Endothelial cell of umbilical vein (primary cell): ENCODE measurements around the gene SLC44A1. TPM values are rescaled to one million over a fixed set of nuclear protein-coding genes. Genes with fewer than 3 reads are reported as not detected.

Experiments used
- BruUV-seq: library from RNA; stranded (reverse); fragments of 400-500 nt; replicated peaks from 2 replicates; lab custom pipeline; 2021; lab: Mats Ljungman, UMichigan
- CTCF ChIA-PET: fragments of 300-600, 350-600 bp; sonication (Branson Sonifier 250); formaldehyde crosslinking; loops from one replicate; lab custom pipeline; 2021; ENCODE audit warnings: antibody characterized with exemption, inconsistent platforms; lab: Charles Lee
- POLR2A ChIA-PET: fragments of 300-600, 350-600 bp; sonication (Branson Sonifier 250); formaldehyde crosslinking; loops from one replicate; lab custom pipeline; 2021; ENCODE audit warnings: antibody characterized with exemption, inconsistent platforms; lab: Charles Lee
- DNase-seq: peaks from one replicate; pipeline ENCODE4 v3.0.0-alpha.2; 2011; ENCODE audit warnings: low read depth, low spot score
- FAIRE-seq: peaks from 2 replicates; lab custom pipeline; 2011; peaks lifted over from hg19 to GRCh38; lab: Jason Lieb, UNC
- H2AFZ ChIP-seq: 2 replicates; pipeline ENCODE4 v1.6.0; 2012; ENCODE audit warnings: low read depth, low read length, control low read depth, inconsistent platforms
- H3K27ac ChIP-seq: 2 replicates; pipeline ENCODE4 v1.5.1; 2011; ENCODE audit warnings: low read depth, mild to moderate bottlenecking, control low read depth, low read length, moderate library complexity; ENCODE audit not compliant: insufficient read depth
- H3K27me3 ChIP-seq, 2 experiments: 2 replicates each; pipeline versions ENCODE4 v1.6.0 to v1.6.1; 2011; ENCODE audit warnings: low read length in 2 of 2, mixed read lengths in 1 of 2; ENCODE audit not compliant: control insufficient read depth in 2 of 2, insufficient read depth in 2 of 2
- H3K36me3 ChIP-seq, 2 experiments: 2 replicates in 1 of 2; 3 replicates in 1 of 2; pipeline ENCODE4 v1.5.1; 2011; ENCODE audit warnings: low read length in 2 of 2, mild to moderate bottlenecking in 1 of 2, moderate library complexity in 1 of 2; ENCODE audit not compliant: control insufficient read depth in 2 of 2, insufficient read depth in 2 of 2; ENCODE audit errors: extremely low read depth in 1 of 2
- H3K4me1 ChIP-seq: 3 replicates; pipeline ENCODE4 v1.5.1; 2011; ENCODE audit warnings: mild to moderate bottlenecking, low read length; ENCODE audit not compliant: control insufficient read depth, insufficient read depth; ENCODE audit errors: extremely low read depth
- H3K4me2 ChIP-seq: 2 replicates; pipeline ENCODE4 v1.6.1; 2011; ENCODE audit warnings: low read length, control low read depth, mixed read lengths; ENCODE audit not compliant: insufficient read depth
- H3K4me3 ChIP-seq, 3 experiments: fragments of 200-600 bp in 1 of 3; sonication (generic), shearing (Covaris generic) in 1 of 3; replicated peaks in 1 of 3; 2 replicates each; pipeline ENCODE4 v1.5.1; 2011 to 2016; ENCODE audit warnings: control low read depth in 3 of 3, low read length in 3 of 3, mild to moderate bottlenecking in 2 of 3, inconsistent platforms in 1 of 3, low read depth in 1 of 3, moderate library complexity in 1 of 3; ENCODE audit not compliant: insufficient read depth in 1 of 3
- H3K79me2 ChIP-seq: 2 replicates; pipeline ENCODE4 v1.6.0; 2012; ENCODE audit warnings: low read length, inconsistent platforms; ENCODE audit not compliant: control insufficient read depth, insufficient read depth
- H3K9ac ChIP-seq: replicated peaks from 2 replicates; pipeline ENCODE3; 2011; ENCODE audit warnings: low read length, control low read depth; ENCODE audit not compliant: insufficient read depth; ENCODE audit errors: extremely low read depth
- H3K9me1 ChIP-seq: replicated peaks from 3 replicates; pipeline ENCODE4 v1.6.0; 2011; ENCODE audit warnings: mild to moderate bottlenecking, low read length; ENCODE audit not compliant: control insufficient read depth, insufficient read depth; ENCODE audit errors: extremely low read depth
- H3K9me3 ChIP-seq: replicated peaks from 2 replicates; pipeline ENCODE4 v1.5.1; 2012; ENCODE audit warnings: low read length, inconsistent platforms; ENCODE audit not compliant: control insufficient read depth, insufficient read depth
- H4K20me1 ChIP-seq: replicated peaks from 2 replicates; pipeline ENCODE3; 2011; ENCODE audit warnings: mild to moderate bottlenecking, low read length; ENCODE audit not compliant: control insufficient read depth, insufficient read depth; ENCODE audit errors: extremely low read depth
- EZH2 ChIP-seq: IDR thresholded peaks from 2 replicates; pipeline ENCODE4 v1.6.1; 2012; ENCODE audit warnings: borderline replicate concordance, low read depth, mild to moderate bottlenecking, moderate library complexity, low read length, inconsistent platforms; ENCODE audit not compliant: severe bottlenecking
- FOS ChIP-seq: IDR thresholded peaks from 2 replicates; pipeline ENCODE4 v1.6.1; 2011; ENCODE audit warnings: mild to moderate bottlenecking, low read length, moderate library complexity, borderline replicate concordance; ENCODE audit not compliant: insufficient read depth
- GATA2 ChIP-seq: IDR thresholded peaks from 2 replicates; pipeline ENCODE4 v1.7.0; 2011; ENCODE audit warnings: low read depth, mild to moderate bottlenecking, moderate library complexity, mixed read lengths, low read length; ENCODE audit not compliant: insufficient read length, insufficient read depth
- JUN ChIP-seq: IDR thresholded peaks from 2 replicates; pipeline ENCODE4 v1.6.1; 2011; ENCODE audit warnings: borderline replicate concordance, low read depth; ENCODE audit not compliant: insufficient read length, insufficient read depth
- MYC ChIP-seq: IDR thresholded peaks from one replicate; pipeline ENCODE4 v1.6.1; 2011; ENCODE audit warnings: mild to moderate bottlenecking, low read depth, low read length
- POLR2A ChIP-seq: IDR thresholded peaks from 2 replicates; pipeline ENCODE4 v1.6.1; 2012; ENCODE audit warnings: low read depth, mild to moderate bottlenecking, control low read depth, low read length
- POLR2AphosphoS5 ChIP-seq: IDR thresholded peaks from 2 replicates; pipeline ENCODE4 v1.6.1; 2012; ENCODE audit warnings: low read depth, mild to moderate bottlenecking, control low read depth, low read length, moderate library complexity; ENCODE audit not compliant: insufficient read depth
- dilution Hi-C: fragments of 300-500 bp; cut with MboI; formaldehyde crosslinking; loops from one replicate; pipeline ENCODE4 v1.15.0; 2019; ENCODE audit warnings: low sequenced_read_pairs; ENCODE audit not compliant: extremely low pct_ligation_motif_present
- intact Hi-C: fragments of 100-400 bp; cut with micrococcal nuclease; formaldehyde crosslinking; loops from one replicate; pipeline ENCODE4 v1.10.0; 2022
- polyA plus RNA-seq, 4 experiments: library from polyadenylated mRNA; depleted of rRNA in 3 of 4; stranded (reverse) in 3 of 4; unstranded in 1 of 4; fragments of >200 nt; gene quantifications; 2 replicates each; pipeline versions ENCODE4 v1.2.1 to v1.2.3, GENCODE V29; 2011 to 2012; ENCODE audit warnings: missing spikeins in 1 of 4
- total RNA-seq: library from RNA; stranded (reverse); gene quantifications from 2 replicates; pipeline ENCODE4 v1.2.3, GENCODE V29; 2021
- TF ChIP-seq, protein P1 (sequence below): IDR thresholded peaks from 2 replicates; pipeline ENCODE4 v1.6.1; 2011; ENCODE audit not compliant: insufficient read depth, insufficient read length
- TF ChIP-seq, protein P2 (sequence below), 2 donors: IDR thresholded peaks; 1 replicate in 1 of 2; 2 replicates in 1 of 2; pipeline ENCODE4 v1.5.1; 2011; ENCODE audit warnings: low read length in 2 of 2, mild to moderate bottlenecking in 2 of 2, moderate library complexity in 2 of 2, control low read depth in 1 of 2, inconsistent platforms in 1 of 2, low read depth in 1 of 2; ENCODE audit not compliant: insufficient read depth in 1 of 2; ENCODE audit errors: extremely low read depth in 1 of 2

The SLC44A1 gene
- total and polyA plus RNA-seq, 2 donors (not counting 3 experiments of a cell fraction or from before 2014, with no cell fraction given) = 16.1 to 37.7 TPM

DNA sequence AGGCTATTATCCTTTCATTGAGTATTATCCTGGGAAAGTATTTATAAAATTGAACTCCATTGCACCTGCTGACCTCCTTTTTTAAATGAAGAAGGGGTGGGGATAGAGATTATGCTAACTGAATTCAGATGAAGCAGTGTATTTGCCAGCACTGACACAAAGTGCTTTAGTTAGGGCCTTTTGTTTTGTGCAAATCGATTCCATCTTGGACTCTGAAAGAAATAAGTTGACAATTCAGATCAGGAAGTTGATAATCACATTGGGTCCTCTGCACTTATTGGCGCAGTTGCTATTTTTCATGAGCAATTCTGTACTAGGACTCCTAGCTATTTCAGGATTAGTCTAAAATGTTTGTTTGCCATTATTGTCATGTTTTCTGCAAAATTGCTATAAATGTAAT is 101.8 kb downstream of the SLC44A1 start:
- Histone ChIP-seq H3K4me3 (no peak overlapping the region), H4K20me1 (no peaks in the 10 kb centered on the region), H3K79me2 (no peaks in the 10 kb centered on the region), H3K27ac (no peak overlapping the region), H3K36me3 (no peaks in the 10 kb centered on the region), H3K4me1 (no peaks in the 10 kb centered on the region), H3K9ac (no peak overlapping the region), H3K27me3 (no peaks in the 10 kb centered on the region), H2AFZ (no peak overlapping the region), H3K9me3 (no peaks in the 10 kb centered on the region), H3K9me1 (no peaks in the 10 kb centered on the region), H3K4me2 (no peak overlapping the region)
- ChIA-PET CTCF (interaction anchor here (1.2 to 1.5 kb wide), 3 partner anchors 12 to 30 kb away, joined by 3 to 4 read pairs (median 4); no protein-coding TSS in a partner anchor), POLR2A (no interaction called here)
- DNase-seq = no peak
- intact Hi-C loops (no loop called here), dilution Hi-C loops (no loop called here)
- TF ChIP-seq EZH2 = no peak
- TF ChIP-seq, protein P1, sequence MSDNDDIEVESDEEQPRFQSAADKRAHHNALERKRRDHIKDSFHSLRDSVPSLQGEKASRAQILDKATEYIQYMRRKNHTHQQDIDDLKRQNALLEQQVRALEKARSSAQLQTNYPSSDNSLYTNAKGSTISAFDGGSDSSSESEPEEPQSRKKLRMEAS = no peak
- TF ChIP-seq MYC = no peak
- no peak for TF ChIP-seq POLR2AphosphoS5
- TF ChIP-seq, protein P2, sequence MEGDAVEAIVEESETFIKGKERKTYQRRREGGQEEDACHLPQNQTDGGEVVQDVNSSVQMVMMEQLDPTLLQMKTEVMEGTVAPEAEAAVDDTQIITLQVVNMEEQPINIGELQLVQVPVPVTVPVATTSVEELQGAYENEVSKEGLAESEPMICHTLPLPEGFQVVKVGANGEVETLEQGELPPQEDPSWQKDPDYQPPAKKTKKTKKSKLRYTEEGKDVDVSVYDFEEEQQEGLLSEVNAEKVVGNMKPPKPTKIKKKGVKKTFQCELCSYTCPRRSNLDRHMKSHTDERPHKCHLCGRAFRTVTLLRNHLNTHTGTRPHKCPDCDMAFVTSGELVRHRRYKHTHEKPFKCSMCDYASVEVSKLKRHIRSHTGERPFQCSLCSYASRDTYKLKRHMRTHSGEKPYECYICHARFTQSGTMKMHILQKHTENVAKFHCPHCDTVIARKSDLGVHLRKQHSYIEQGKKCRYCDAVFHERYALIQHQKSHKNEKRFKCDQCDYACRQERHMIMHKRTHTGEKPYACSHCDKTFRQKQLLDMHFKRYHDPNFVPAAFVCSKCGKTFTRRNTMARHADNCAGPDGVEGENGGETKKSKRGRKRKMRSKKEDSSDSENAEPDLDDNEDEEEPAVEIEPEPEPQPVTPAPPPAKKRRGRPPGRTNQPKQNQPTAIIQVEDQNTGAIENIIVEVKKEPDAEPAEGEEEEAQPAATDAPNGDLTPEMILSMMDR (IDR thresholded peaks at IDR 0.05; ENCODE audit: extremely low read depth in 1 of 2, insufficient read depth in 1 of 2, low read depth in 1 of 2, low read length in 2 of 2) = no peak
- TF ChIP-seq POLR2A = no peak
- no peak for TF ChIP-seq FOS
- no peak for TF ChIP-seq GATA2
- TF ChIP-seq JUN = no peak
- no TSS peak for BruUV-seq
- FAIRE-seq = no peak
